Renal cortical epithelial cell (primary cell): ENCODE data around the gene GRM8. TPM values are rescaled to one million over a fixed set of nuclear protein-coding genes. Genes with fewer than 3 reads are reported as not detected.

Experiments
- DNase-seq: peaks from one replicate; pipeline ENCODE4 v3.0.0-alpha.2; 2011; ENCODE audit warnings: low read depth
- total RNA-seq: library from RNA; depleted of rRNA; stranded (reverse); fragments of >200 nt; gene quantifications from 2 replicates; pipeline ENCODE4 v1.2.3, GENCODE V29; 2014

The GRM8 gene
- total RNA-seq, 1 donor from 2014 or later, result 0.70 TPM

DNA sequence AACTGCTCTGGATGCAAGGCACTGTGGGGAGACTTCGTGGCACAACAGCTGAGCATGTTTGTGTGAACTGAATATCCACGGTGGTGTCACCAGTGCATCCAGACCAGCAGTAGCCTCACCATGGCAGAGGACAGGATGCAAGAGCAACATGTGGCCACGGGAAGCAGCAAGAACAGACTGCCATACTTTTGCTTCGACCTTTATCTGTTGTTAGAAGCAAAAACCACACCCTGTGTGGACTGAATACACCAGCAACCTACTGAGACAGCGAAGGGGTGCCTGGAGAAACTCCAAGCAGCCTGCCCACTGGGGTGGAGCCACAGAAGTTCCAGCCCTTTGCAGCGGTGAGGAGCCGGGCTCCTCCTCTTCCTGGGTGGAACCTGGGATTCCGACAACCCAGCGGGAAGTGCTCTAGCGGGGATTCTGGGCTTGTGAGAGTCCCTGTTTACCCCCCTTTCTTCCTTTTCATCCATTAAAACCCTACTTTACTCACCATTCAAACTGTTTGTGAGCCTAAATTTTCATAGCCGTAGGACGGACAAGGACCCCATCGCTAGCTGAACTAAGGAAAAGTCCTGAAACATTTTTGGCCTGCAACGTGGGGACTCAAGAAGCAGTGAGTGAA lies 584.9 kb downstream of the GRM8 start:
- no peak for DNase-seq

GRCh38 chr7:126662856-126663255 lies 589.9 kb downstream of the GRM8 start:
- DNase-seq, result no peak

- DNase-seq, result no peak
Observed at GRCh38 chr7:126659124-126659523, 593.6 kb downstream of the GRM8 start.

- no peak for DNase-seq
Observed at GRCh38 chr7:126658684-126659083, 594.1 kb downstream of the GRM8 start.

DNA sequence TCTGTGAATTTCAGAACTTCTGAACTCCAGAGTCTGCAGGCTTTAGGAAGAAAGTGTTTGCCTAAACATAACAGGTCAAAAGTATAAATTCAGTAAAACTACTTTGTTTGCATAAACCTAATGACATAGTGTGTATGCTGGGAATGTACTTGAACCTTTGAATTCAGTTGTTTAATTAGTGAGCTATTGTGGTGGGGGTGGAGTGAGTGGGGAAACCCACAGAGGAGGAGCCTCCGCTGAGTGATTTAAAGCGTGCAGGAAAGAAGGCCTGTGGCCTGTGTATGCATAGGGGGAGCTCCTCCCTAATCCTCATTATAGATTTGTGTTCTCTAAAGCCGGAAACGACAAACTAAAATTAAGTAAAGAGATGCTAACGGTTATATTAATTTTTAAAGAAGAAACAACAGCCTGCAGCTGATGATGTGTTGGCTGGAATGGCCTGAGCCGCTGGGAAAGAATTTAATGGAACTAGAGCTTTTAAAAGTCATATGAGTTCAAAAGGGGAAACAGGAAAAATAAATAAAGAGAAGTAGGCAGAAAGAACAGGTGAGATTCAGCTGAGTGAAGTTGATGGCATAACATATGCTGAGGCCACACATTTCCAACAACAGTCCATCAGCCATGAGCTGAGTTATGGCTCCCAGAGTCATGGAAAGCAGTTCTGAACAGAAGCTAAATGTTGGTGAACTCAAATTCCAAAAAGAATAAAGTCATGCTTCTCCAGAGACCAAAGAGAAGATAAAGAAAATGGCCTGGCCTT lies 595.0 kb downstream of the GRM8 start:
- no peak for DNase-seq

GRCh38 chr7:126657137-126657536 lies 595.6 kb downstream of the GRM8 start:
- no peak for DNase-seq

GRCh38 chr7:126656165-126656564 lies 596.6 kb downstream of the GRM8 start:
- no peak for DNase-seq

DNA sequence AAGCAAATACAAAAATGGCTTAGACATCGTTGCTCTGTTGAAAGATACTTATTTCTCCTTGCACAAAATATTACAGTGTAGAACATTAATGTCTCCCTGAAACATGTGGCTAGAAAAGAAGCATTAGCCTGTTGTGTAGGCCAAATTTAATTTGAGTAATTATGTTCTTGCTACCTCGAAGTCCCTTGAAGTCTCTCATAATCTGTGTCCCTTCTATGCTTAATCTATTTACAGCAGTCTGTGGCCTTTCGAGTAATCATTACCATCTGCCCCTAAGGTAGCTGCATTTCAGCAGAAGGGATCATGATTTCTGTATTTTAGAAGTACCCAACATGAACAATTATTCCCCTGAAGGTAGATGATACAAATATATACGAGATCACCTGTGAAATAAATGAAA lies 615.2 kb downstream of the GRM8 start:
- no peak for DNase-seq

GRCh38 chr7:126635545-126635944 lies 617.2 kb downstream of the GRM8 start:
- no peak for DNase-seq

- DNase-seq, result peak; percentile 7
Observed at GRCh38 chr7:126608339-126608776, 644.4 kb downstream of the GRM8 start.

DNA sequence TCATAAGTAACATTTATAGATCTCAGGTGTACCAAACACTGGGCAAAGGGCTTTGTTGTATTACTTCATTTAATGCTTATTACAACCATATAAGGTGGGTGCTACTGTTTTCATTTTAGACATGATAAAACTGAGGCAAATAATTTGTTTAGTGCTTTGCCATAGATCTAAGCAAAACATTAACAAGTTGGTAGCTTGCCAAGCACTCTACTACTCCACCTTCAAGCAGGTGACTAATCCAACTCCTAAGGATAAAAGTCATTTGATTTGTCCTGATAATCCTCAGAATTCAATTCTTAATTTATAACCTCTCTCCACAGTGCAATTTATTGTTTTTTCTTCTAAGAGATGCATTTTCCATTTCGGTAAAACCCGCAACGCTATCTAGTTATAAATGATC lies 646.4 kb downstream of the GRM8 start:
- peak; percentile 38 for DNase-seq

GRCh38 chr7:126605553-126605952 lies 647.2 kb downstream of the GRM8 start:
- DNase-seq, result no peak

DNA sequence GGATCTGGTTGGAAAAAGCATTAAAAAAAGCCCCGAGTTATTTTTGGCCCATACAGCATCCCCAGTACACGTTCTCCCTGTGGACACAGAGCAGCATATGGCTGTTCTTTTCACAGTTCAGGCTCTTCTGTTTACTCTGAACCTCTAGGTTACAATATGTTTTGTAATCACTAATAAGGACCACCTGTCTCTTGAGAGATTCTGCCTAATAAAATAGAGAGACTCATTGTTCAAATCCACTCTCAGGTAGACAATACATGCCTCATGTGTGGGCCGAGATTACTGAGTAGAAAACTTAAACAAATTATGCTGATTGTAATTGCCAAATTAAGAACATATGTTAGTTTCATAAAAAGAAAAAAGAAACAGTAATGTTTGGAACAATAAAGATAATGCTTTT lies 647.7 kb downstream of the GRM8 start:
- DNase-seq, result no peak

DNA sequence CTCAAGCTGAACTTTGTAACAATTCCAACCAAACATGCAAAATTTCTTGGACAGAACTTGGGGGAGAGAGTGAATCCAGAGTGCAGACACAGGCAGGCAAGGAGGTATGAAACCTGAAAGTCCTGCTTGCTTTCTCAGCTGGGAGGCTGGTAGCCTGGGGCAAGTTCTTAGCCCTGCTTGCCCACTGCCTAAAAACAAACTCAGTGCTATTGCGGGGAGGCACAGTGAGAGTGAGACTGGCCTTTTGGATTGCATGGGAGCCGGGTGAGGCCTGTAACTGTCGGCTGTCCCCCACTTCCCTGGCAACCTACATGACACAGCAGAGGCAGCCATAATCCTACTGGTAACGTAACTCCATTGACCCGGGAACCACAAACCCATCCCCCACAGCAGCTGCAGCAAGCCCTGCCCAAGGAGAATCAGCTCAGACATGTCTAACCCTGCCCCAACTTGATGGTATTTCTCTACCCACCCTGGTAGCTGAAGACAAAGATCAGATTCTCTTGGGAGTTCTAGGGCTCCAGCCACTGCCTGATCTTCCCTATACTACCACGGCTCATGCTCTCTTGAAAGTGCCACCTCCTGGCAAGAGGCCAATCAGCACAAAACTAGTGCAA lies 663.6 kb downstream of the GRM8 start:
- no peak for DNase-seq

- no peak for DNase-seq
Observed at GRCh38 chr7:126578338-126578737, 674.4 kb downstream of the GRM8 start.

DNA sequence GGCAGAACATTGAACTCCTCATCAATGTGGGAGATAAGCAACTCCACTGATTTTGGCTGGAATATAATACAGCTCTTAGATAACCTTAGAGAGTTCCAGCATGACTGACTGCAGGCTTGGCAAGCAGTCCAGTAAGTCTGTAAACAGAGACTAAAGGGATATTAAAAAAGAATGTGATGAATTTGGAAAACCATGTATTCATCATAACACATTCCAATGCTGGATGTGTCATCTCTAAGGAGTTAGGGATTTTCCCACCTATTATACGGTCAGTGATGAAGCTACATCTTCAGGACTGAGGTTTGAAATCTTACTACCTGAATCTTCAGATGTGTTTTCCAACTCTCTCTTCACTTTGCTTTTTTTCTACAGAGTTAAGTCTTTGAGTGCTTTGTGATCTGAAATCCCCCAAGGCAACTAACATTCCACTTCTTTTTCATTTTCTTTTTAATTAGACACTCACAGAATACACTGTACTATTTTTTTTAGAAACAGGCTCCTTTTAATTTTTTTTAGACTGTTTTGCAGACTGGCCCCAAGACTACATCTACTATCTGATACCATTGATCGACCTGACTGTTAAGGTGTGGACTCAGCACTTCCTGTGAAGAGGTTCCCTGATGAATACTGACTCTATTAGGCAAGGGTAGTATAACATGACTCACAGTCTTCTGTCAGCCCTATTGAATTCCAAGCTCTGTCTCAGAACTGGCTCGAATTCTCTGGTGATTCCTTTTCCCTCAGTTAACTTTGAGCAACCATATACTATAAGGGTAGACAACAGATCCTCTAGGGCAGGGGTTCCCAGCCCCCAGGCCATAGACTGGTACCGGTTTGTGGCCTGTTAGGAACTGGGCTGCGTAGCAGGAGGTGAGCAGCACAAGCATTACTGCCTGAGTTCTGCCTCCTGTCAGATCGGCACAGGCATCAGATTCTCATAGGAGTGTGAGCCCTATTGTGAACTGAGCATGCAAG lies 678.2 kb downstream of the GRM8 start:
- DNase-seq, result peak; percentile 72

DNA sequence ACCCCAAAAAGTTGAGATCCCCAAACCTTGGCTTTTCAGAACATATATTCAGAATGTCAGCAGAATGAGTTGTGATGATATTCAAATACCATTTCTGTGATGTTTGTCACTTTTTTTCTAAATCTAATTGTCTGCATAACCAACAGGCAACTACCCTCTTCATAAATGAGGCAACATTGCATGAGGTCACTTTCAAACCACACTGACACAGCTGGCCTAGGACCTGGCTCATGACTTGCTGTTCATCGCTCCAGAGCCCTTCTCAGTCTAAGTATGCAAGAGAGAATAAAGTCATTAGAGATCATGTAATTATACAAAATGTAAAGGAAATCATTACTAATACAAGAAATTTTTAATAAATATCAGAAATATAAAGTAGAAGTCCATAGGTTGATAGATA lies 681.9 kb downstream of the GRM8 start:
- DNase-seq, result peak; percentile 9

GRCh38 chr7:126569402-126569801 lies 683.3 kb downstream of the GRM8 start:
- DNase-seq, result peak; percentile 6

- DNase-seq, result no peak
Observed at GRCh38 chr7:126557271-126557670, 695.5 kb downstream of the GRM8 start.

GRCh38 chr7:126541406-126541805 lies 711.3 kb downstream of the GRM8 start:
- no peak for DNase-seq

DNA sequence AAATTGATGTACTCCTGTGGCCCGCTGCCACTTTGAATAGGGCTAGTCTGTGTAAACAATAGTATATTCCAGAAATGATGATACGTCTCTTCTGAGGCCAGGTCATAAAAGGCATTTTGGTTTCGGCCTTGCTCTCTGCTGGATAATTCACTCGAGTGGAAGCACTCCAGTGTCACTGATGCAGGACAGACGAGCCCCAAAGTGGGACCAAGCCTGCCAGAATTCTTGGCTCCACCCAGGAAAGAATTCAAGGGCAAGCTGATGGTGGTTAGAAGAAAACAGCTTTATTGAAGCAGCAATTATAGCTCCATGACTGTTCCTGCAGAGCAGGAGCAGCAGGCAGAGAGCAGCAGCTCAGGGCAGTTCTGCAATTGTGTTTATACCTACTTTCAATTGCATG lies 717.6 kb downstream of the GRM8 start:
- DNase-seq, result no peak

DNA sequence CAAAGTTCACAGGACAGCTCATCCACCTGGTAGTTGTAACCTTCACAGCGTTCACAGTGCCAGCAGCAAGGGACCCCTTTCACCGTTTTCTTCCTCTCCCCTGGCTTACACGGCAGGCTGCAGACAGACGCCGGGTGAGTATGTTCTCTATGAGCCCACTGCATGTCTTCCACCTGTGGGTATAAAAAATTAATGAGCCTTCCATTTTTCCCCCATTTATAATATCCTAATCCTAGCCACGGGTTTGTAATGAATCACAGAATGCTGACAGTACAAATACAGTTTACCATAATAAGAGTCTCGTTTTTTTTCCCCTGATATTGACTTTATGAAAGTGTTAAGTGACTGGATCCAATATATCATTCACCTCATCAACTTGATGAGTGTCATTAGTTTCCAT lies 719.0 kb downstream of the GRM8 start:
- no peak for DNase-seq
